GM18502 (cell line): ENCODE measurements around the gene CCDC57.

Experiments used
- ATAC-seq: cut with Tn5 transposase; IDR thresholded peaks from one replicate; pipeline ENCODE4 v1.9.1; 2021; ENCODE audit warnings: mild to moderate bottlenecking; ENCODE audit not compliant: unreplicated experiment, poor library complexity

Gene CCDC57

DNA sequence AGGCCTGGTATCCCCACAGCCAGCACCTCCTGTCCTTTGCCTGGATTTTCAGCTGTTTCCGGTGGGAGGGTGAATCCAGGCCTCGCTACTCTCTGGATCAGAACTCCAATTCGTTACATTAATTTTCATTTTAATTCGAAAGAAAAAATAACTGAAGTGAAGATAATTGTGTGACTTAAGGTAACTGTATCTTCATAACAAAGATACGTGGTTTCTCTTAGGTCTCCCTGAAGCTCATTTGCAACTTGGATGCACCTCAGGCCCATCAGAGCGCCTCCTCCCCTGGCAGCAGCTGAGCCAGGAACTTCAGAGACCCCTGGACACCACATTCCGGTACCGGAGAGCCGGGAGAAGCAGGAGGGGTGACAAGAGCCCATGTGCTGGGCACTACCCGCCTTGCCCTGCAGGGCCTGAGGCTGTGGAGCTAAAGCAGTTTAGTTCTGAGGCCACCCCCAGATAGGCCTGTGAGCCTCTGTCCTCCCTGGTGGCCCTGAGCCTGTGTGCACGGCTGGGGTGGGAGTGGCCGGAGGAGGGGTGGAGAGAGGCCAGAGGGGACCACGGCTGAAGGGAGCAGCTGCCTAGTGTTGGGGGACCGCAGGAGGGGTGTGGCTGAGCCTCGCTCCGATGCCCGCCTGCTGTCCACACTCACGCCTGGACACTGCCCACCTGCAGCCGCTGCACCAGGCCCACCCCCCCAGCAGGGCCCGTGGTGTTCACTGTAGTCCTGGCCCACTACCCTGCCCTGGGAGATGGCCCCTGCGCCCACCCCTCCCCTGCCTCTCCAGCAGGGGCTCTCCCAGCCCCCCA, 135.7 kb downstream of the CCDC57 start:
- ATAC-seq = no peak

DNA sequence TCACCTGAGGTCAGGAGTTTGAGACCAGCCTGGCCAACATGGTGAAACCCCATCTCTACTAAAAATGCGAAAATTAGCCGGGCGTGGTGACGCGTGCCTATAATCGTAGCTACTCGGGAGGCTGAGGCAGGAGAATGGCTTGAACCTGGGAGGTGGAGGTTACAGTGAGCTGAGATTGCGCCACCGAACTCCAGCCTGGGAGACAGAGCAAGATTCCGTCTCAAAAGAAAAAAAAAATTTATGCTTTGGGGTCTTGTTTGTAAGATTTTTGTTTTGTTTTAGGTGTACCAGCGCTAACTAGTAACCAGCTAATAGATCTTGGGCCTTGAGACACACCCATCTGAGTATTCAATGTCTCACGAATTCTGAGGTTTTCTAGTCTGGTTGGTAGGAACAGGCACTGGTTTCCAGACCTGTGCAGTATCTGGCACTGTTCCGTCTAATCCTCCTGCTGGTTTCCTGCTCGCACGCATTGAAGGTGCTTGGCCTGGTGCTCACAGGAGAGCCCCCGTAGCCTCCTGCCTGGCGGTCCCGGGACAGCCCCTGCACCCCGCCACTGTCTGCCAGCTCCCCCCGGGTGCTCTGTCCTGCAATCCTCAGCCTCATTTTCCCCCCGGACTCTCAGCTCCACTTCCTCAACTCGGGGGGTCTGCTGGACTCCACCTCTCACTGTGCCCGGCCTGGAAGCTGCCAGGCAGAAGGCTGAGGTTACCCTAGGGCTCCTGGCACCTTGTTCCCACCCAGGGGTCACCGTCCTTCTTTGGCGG, 136.4 kb downstream of the CCDC57 start:
- no peak for ATAC-seq

DNA sequence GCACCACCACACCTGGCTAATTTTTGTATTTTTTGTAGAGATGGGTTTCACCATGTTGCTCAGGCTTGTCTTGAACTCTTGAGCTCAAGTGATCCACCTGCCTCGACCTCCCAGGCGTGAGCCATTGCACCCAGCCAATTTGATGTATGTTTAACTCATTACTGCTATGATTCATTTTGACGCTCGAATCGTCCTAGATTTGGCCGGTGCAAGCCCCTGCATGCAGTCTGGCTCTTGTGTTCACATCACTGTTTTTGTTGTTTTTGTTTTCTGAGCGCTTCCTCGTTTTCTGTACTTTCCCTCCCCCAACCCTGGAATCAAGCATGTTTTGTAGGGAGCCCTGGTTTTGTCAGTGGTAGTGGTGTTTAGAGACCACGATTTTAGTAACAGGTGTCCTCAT, 139.2 kb downstream of the CCDC57 start:
- no peak for ATAC-seq

DNA sequence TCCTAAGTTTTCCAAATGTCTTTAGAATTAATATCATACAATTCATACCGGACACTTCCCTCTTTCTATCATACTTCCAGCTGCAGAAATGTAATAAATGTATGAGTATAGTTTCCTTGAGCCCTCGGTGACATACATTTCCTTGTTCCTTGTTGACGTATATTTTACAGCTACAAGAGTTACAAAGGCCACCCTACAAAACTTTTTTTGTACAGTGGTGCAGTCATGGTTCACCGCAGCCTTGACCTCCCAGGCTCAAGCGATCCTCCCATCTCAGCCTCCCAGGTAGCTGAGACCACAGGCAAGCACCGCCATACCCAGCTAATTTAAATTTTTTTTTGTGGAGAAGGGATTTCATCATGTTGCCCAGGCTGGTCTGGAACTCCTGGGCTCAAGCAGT, 139.8 kb downstream of the CCDC57 start:
- ATAC-seq = no peak

DNA sequence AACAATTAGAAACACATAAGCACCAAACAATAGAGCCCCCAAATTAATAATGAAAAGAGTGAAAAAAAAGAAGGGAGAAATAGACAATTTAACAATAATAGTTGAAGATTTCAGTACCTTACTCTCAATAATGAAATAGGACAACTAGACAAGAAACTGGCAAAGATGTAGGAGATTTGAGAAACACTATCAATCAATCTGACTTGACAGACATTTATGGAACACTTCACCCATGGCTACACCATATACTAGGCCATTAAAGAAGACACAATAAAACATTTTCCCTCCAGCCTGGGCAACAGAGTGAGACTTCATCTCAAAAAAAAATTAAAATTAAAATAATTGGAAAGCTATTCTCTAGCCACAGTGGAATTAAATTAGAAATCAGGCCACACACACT, 142.0 kb downstream of the CCDC57 start:
- ATAC-seq = no peak

DNA sequence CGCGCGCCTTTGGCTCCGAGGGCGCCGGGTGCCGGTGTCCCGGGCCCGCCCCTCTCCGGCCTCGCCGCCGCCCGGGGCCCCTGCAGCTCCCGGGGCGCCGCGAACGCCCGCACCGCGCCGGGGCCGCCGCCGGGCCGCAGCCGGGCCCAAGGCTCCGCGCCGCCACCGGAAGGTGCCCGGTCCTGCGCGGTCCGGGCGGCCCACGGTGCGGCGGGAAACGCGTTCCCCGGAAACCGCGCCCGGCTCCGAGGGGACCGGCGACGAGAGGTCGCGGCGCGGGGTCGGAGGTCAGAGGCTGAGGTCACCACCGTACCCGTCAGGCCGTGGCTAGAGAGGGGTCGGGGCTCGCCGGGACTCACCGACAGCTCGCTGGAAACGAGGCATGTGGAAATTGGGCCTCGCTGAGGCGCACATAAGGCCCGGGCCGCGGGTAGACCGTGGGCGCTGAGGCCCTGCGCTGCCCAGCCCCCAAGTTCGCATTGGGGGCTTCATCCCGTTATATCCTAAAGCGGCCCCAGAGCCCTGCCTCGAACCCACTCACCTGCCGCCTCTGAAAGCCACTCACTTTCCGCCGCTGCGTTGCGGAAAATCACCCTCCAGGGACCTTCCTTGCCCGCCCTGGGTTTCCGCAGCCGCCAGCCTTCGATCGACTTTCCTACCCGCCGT, 146.9 kb downstream of the CCDC57 start, which contains the start of gene DUS1L:
DUS1L (minus strand) TSS at position 167 of the 666 bp plus-strand sequence. CDS start 745 bp downstream, outside the sequence.
- ATAC-seq = peak; percentile 74

DNA sequence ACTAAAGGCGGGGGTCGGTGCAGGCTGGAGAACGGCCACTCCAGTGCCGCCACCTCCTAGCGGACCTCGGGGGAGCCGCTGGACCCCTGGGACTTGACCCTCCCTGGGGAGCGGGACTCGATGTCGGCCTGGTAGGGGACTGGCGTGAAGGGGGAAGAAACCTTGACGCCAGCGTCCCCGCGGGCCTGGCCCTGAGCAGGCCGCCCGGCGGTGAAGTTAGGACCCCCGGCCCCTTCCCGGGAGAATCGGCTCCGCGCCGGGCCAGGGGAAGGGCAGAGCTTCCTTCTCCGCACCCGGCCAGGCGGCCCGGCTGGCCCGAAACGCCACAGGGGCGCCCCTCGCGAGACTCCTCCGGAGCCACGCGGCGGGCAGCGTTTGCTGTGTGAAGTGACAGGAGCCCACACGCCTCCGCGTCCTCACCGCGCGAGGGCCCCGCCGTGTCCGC, 147.4 kb downstream of the CCDC57 start:
- peak; percentile 14 for ATAC-seq

DNA sequence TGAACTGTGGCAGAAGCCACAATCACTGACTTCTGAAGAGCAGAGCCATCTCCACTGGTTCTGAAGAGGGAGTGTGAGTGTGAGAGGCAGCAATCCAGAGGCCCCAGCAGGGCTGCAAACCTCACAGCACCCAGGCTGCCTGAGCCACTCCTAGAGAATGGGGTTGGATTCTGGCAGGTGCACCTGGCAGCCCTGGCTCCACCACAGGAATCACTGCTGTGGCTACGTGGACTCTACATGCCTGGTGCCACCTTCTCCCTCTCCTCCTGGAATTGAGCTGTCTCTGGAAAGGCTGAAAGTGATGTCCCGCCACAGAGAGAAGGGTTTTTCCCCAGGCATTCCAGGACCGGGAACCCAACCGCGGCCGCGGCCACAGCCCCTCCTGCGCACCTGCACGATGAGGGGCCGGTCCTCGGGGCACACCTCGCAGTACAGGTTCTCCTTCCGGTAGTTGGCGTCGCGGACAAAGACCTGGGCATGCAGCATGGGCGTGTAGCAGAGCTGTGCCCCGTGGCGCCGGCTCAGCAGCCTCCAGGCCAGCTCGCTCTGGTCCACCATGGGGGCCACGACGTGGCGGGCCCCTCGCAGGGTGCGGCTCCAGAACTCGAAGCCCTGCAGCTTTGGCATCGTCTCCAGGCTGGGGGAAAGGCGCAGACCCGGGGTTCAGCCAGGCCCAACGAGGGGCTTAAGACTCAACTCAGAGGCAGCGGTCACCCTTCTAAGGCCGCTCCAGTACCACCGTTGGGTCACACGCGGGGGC, 148.0 kb downstream of the CCDC57 start:
- ATAC-seq = no peak

DNA sequence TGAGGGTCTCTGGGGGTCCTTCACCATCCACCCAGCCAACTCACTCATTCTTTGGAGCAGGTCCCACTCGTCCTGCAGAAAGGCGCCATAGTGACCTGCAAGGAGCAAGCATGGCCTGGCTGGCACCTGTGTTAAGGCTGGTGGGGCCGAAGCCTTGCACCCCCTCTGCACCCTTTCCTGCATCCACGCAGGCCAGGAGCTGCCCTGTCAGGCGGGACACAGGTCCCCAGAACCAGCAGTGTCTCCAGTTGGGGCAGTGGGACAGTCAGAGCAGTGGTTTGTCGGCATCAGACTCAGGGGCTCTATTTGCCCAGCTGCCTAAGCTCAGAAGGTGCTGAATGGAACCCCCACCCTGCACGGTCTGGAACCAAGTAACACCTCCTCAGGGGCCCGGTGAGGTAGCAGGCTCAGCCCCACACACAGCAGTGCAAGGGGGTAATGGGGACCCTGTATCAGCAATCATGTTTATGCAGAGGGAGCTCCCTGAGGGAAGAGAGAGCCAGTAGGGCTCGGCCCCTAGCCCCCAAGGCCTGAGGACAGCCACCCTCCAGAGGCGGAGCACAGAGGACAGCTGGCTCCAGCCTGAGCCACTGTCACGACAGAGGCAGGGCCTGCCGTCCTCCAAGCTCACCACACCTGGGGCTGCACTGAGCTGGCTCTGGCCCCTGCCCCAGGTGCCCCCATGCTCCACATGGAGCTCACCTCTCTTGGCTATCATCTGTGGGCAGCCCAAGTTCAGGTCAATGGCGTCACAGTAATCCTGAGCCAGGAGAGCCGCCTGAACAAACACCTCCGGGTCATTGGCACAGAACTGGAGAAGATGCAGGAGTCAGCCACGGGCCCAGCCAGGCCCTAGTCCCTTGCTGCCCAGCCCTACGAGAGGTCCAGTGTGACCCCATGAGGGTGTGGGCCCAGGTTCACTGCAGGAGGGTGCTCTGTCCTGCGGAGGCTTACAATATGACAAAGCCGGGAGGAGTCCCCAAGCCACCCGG, 148.9 kb downstream of the CCDC57 start:
- no peak for ATAC-seq

DNA sequence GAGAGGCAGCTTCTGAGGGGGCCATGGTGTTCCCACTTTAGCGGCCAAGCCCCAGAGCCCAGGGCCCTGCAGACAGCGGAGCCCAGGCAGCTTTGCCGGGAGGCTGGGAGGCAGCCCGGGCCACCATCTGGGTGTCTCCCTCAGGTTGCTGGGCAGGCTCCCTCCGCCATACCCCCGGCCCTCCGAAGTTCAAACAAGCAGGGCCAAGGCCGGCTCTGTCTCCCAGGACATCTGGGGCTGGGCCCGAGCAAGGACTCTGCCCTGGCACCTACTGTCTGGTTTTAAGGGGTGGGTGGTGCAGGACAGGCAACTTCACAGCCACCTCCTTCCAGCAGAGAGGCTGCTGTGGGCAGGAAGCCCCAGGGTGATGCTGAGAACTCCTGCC, 149.7 kb downstream of the CCDC57 start:
- no peak for ATAC-seq

DNA sequence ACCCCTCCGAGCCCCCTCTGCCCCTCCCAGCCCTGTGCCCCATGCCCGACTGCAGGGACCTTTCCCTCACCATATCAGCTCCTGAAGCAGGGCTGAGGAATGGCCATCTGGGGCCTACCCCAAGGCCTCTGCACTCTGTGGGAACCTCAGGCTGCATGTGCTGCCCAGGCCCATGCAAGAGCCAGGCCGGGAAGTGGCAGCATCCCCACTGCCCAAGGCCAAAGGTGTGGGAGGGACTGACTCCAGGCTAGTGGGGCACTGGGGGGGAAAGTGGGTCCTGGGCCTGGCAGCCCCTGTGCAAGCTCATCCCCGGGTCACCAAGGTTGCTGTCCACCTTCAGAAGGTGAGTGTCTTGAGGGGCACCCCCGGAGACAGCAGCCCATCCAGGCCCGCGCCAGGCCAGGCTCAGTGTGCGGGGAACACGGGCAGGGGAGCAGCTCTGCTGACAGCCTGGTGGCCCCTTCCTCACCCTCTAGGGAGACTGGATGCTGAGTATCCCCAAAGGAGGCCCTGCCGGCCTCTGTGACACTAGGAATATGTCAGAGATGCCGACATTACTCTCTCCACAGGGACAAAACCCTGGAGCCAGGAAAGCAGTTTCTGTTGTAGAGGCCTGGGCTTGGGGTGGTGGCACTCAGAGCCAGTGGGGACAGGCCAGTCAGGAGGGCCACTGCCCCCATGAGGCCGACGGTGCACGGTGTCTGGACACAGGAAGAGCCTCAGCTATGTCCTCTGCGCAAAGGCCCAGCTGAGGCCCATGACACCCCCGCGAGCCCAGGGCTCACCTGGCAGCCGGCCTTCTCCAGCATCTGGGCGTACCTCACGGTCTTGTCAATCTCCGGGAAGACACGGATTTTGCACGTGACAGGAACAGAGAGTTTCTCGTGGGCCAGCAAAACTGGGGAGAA, 150.3 kb downstream of the CCDC57 start:
- no peak for ATAC-seq

DNA sequence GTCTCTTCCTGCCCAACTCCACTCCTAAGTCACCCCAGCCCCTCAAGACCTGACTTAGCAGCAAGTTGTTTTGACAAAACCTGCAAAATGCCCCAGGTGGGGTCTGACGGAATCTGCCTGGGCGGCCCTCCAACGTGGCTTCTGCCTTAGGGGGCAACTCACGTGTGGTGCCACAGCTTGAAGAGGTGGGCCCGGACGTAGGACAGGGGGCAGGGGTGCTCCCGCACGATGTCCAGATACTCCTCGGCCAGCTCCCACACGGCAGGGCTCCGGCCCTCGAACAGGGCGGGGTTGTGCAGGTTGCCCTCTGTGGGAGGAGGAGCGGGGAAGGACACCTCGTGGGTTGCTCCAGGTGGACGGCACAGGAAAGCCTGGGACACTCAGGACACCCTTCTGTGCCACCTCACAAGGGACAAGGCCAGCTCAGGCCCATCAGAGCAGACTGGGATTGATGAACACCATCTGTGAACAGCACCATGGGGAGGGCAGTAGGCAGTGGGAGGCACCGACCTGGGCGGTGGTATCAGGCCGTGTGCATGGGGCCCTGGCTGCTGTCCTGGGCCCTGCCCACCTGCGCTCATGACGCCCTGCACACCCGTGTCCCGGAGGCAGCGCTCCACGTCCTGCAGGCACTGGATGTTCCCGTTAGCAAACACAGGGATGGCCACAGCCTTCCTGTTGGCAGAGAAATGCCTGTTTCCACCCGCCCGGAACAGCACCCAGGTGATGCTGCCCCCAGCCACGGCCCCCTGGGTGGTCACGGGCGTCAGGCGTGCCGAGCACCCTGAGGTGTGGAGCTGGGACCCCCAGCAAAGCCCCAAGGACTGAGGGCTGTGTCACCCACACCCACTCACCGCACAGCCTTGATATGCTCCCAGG, 151.4 kb downstream of the CCDC57 start:
- ATAC-seq = no peak

DNA sequence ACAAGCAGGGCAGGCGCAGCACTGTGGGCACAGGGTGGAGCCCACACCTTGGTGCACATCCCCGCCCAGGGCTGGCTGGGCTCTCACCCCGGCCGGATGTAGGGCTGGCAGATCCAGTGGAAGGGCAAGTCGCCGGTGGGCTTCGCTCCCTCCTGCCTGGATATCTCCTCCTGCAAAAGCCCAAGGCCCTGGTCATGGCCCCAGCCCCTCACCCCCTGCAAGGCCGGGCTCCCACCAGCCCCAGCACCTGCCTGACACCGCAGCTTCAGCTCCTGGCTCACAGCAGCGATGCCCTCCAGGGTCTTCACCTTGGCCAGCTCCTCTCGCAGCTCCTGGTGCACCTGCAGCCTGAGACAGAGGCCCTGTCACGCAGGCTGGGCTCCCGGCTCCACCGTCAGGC, 152.0 kb downstream of the CCDC57 start:
- no peak for ATAC-seq

DNA sequence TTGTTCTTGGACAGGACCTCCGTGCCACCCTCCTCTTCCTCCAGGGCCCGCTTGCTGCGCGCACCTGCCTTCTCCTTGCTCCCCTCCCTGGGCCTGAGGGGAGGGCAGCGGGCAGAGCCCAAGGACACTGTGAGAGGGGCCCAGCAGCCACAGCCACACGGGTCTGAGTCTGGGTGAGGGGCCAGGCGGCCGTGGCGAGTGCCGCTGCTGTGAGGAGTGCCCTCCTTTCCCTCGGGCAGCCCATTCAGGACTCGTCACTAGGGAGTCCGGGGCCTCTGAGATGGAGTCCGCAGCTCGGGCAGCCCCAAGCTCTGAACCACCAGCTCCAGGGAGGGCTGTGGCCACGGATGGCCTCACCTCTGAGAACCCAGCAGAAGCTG, 152.7 kb downstream of the CCDC57 start:
- ATAC-seq = no peak

DNA sequence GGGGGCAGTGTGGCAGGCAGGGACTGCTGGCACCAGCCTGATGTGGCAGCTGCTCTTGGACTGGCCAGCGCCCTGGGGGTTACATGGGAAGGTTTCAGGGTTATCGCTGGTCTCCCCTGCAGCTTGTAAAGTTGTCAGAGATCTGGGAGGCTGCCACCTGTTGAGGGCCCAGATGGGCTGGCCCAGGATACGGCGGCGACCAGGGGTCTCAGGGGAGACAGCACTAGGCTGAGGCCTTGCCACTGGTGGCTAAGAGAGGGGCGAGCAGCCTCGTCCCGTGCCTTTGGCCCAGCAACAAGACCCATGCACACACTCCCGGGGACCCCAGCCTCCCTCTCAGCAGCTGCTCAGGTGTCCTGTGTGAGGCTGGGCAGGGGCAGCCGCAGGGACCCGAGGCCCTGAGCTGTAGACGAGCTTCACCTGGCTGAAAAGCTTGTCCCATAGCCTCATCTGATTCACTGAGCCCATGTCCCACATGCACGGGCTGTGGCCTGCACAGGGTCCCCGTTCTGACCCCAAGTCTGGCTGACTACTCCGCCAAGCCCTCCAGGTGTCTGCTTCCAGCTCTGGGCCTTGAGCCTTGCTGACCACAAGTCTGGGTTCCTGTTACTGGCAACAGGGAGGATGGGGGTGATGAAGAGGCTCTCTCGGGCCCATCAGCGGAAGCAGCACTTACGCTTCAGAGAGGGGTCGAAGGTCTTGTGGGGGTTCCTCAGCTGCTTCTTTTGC, 153.2 kb downstream of the CCDC57 start:
- ATAC-seq = no peak

DNA sequence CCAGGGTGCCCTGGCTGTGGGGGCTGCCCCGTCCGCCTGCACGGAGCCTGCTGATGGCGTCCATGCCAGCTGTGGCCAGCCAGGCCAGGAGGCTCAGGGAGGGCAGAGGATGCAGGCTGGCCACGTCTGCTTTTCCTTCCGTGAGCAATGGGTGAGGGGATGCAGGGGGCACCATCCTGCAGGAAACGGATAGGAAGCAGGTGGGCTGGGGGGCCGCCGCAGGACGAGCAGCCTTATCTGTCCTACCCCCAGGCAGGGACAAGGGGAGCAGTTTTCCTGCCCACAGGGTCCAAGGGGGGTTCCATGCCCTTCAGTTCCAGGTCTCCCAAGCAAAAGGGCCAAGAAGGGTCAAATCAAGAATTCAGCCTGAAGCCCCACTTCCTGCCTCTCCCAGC, 153.8 kb downstream of the CCDC57 start:
- no peak for ATAC-seq
